IMR-90 (cell line): ENCODE data around the gene ZNF423. TPM values are rescaled to one million over a fixed set of nuclear protein-coding genes. Genes with fewer than 3 reads are reported as not detected.

Source experiments
- ATAC-seq: fragments of 200-7000 bp; cut with Tn5 transposase; 2 replicates; pipeline ENCODE4 v1.9.1; 2020; ENCODE audit warnings: low read depth, mild to moderate bottlenecking, moderate library complexity
- BruUV-seq: library from RNA; stranded (reverse); fragments of 400-500 nt; replicated peaks from 2 replicates; lab custom pipeline; 2021; lab: Mats Ljungman, UMichigan
- CTCF ChIA-PET: fragments of 300-600 bp; formaldehyde crosslinking; extraction: SDS; loops from one replicate; lab custom pipeline; 2021; ENCODE audit warnings: antibody characterized with exemption; lab: Yijun Ruan, JAX
- POLR2A ChIA-PET: fragments of 300-600 bp; sonication (Branson Sonifier 250); formaldehyde crosslinking; loops from one replicate; lab custom pipeline; 2022; ENCODE audit warnings: antibody characterized with exemption; ENCODE audit not compliant: unreplicated experiment; lab: Charles Lee
- DNase-seq: peaks from one replicate; pipeline ENCODE4 v3.0.0; 2013
- H2AFZ ChIP-seq: replicated peaks from 2 replicates; pipeline ENCODE3; 2013; ENCODE audit warnings: low read length, mild to moderate bottlenecking; ENCODE audit not compliant: poor library complexity
- H2AK5ac ChIP-seq: 2 replicates; pipeline ENCODE4 v1.6.1; 2013; ENCODE audit warnings: low read depth, low read length, inconsistent platforms
- H2AK9ac ChIP-seq: replicated peaks from 2 replicates; pipeline ENCODE3; 2013; ENCODE audit warnings: mild to moderate bottlenecking, low read depth, low read length, moderate library complexity; ENCODE audit not compliant: poor library complexity
- H2BK120ac ChIP-seq: 2 replicates; pipeline ENCODE4 v1.6.1; 2013; ENCODE audit warnings: low read depth, low read length, inconsistent platforms
- H2BK15ac ChIP-seq: 3 replicates; pipeline ENCODE4 v1.6.1; 2013; ENCODE audit warnings: low read depth, low read length, inconsistent platforms
- H2BK20ac ChIP-seq: 2 replicates; pipeline ENCODE4 v1.6.1; 2013; ENCODE audit warnings: low read depth, mild to moderate bottlenecking, inconsistent platforms, low read length, moderate library complexity
- H2BK5ac ChIP-seq: 2 replicates; pipeline ENCODE4 v1.6.1; 2013; ENCODE audit warnings: mild to moderate bottlenecking, low read depth, low read length, inconsistent platforms; ENCODE audit not compliant: poor library complexity, severe bottlenecking
- H3K14ac ChIP-seq: replicated peaks from 2 replicates; pipeline ENCODE4 v1.6.1; 2013; ENCODE audit warnings: low read depth, low read length, inconsistent platforms
- H3K18ac ChIP-seq: 2 replicates; pipeline ENCODE4 v1.6.1; 2013; ENCODE audit warnings: low read depth, low read length, control low read depth
- H3K23ac ChIP-seq: 2 replicates; pipeline ENCODE4 v1.6.1; 2013; ENCODE audit warnings: low read depth, low read length, inconsistent platforms
- H3K27ac ChIP-seq: 2 replicates; pipeline ENCODE4 v1.5.1; 2013; ENCODE audit warnings: mild to moderate bottlenecking, control low read depth, low read length; ENCODE audit not compliant: insufficient read depth
- H3K27me3 ChIP-seq: 2 replicates; pipeline ENCODE4 v1.6.1; 2013; ENCODE audit warnings: low read length; ENCODE audit not compliant: control insufficient read depth, insufficient read depth
- H3K36me3 ChIP-seq: 2 replicates; pipeline ENCODE4 v1.6.1; 2013; ENCODE audit warnings: low read length, mixed read lengths; ENCODE audit not compliant: control insufficient read depth, insufficient read depth
- H3K4ac ChIP-seq: 2 replicates; pipeline ENCODE4 v1.6.1; 2013; ENCODE audit warnings: low read depth, low read length, inconsistent platforms
- H3K4me1 ChIP-seq: 2 replicates; pipeline ENCODE4 v1.6.1; 2013; ENCODE audit warnings: low read length, mixed read lengths; ENCODE audit not compliant: control insufficient read depth, insufficient read depth
- H3K4me2 ChIP-seq: 2 replicates; pipeline ENCODE4 v1.6.1; 2013; ENCODE audit warnings: low read depth, mild to moderate bottlenecking, control low read depth, low read length, moderate library complexity
- H3K4me3 ChIP-seq: 2 replicates; pipeline ENCODE4 v1.5.1; 2013; ENCODE audit warnings: low read depth, mild to moderate bottlenecking, control low read depth, low read length, moderate library complexity; ENCODE audit not compliant: insufficient read depth
- H3K56ac ChIP-seq: 2 replicates; pipeline ENCODE4 v1.6.1; 2013; ENCODE audit warnings: low read length, inconsistent platforms; ENCODE audit not compliant: insufficient read depth; ENCODE audit errors: extremely low read depth
- H3K79me1 ChIP-seq, 2 experiments: 2 replicates each; pipeline ENCODE4 v1.6.1; 2013; ENCODE audit warnings: low read length in 2 of 2, inconsistent platforms in 1 of 2, low read depth in 1 of 2
- H3K9ac ChIP-seq: 2 replicates; pipeline ENCODE4 v1.6.1; 2013; ENCODE audit warnings: low read depth, low read length, control low read depth
- H3K9me1 ChIP-seq: 2 replicates; pipeline ENCODE4 v1.6.1; 2013; ENCODE audit warnings: low read length, inconsistent platforms; ENCODE audit not compliant: insufficient read depth
- H3K9me3 ChIP-seq: 2 replicates; pipeline ENCODE4 v1.6.1; 2013; ENCODE audit warnings: low read length; ENCODE audit not compliant: control insufficient read depth, insufficient read depth
- H4K20me1 ChIP-seq: 2 replicates; pipeline ENCODE4 v1.6.1; 2013; ENCODE audit warnings: low read length, inconsistent platforms; ENCODE audit not compliant: insufficient read depth
- H4K5ac ChIP-seq: 2 replicates; pipeline ENCODE4 v1.6.1; 2013; ENCODE audit warnings: mild to moderate bottlenecking, low read depth, low read length, control low read depth
- H4K8ac ChIP-seq, 2 experiments: 2 replicates each; pipeline ENCODE4 v1.6.1; 2013; ENCODE audit warnings: low read depth in 2 of 2, low read length in 2 of 2, control low read depth in 1 of 2, inconsistent platforms in 1 of 2
- H4K91ac ChIP-seq: 2 replicates; pipeline ENCODE4 v1.6.1; 2013; ENCODE audit warnings: low read depth, low read length, inconsistent platforms; ENCODE audit not compliant: insufficient read depth
- BHLHE40 ChIP-seq: fragments of 150-350 bp; IDR thresholded peaks from 2 replicates; pipeline ENCODE4 v1.6.1; 2016; ENCODE audit warnings: mild to moderate bottlenecking, low read depth, low read length
- CEBPB ChIP-seq: IDR thresholded peaks from 2 replicates; pipeline ENCODE4 v1.6.1; 2012; ENCODE audit warnings: low read depth, low read length, improper control_type of control experiment
- CHD1 ChIP-seq: IDR thresholded peaks from 2 replicates; pipeline ENCODE4 v1.6.1; 2012; ENCODE audit warnings: low read depth, low read length, improper control_type of control experiment
- FOS ChIP-seq: fragments of 150-350 bp; IDR thresholded peaks from 2 replicates; pipeline ENCODE4 v1.6.1; 2016; ENCODE audit warnings: low read depth, low read length
- MAFK ChIP-seq: IDR thresholded peaks from 2 replicates; pipeline ENCODE4 v1.6.1; 2012; ENCODE audit warnings: low read depth, low read length, improper control_type of control experiment
- MXI1 ChIP-seq: IDR thresholded peaks from 2 replicates; pipeline ENCODE4 v1.6.1; 2012; ENCODE audit warnings: low read depth, mild to moderate bottlenecking, low read length, moderate library complexity, borderline replicate concordance
- NFE2L2 ChIP-seq: fragments of 150-350 bp; IDR thresholded peaks from 2 replicates; pipeline ENCODE4 v1.6.1; 2016; ENCODE audit warnings: low read depth, mild to moderate bottlenecking, low read length
- POLR2A ChIP-seq: IDR thresholded peaks from 2 replicates; pipeline ENCODE4 v1.6.1; 2012; ENCODE audit warnings: mild to moderate bottlenecking, low read depth, low read length
- RAD21 ChIP-seq: IDR thresholded peaks from 2 replicates; pipeline ENCODE4 v1.6.1; 2012; ENCODE audit warnings: low read length, improper control_type of control experiment
- RCOR1 ChIP-seq: IDR thresholded peaks from 2 replicates; pipeline ENCODE4 v1.6.1; 2012; ENCODE audit warnings: mild to moderate bottlenecking, low read length, improper control_type of control experiment; ENCODE audit not compliant: insufficient replicate concordance
- RFX5 ChIP-seq: IDR thresholded peaks from 2 replicates; pipeline ENCODE4 v1.8.0; 2012; ENCODE audit warnings: low read depth, mild to moderate bottlenecking, low read length, moderate library complexity
- SMC3 ChIP-seq: fragments of 150-350 bp; IDR thresholded peaks from 2 replicates; pipeline ENCODE4 v1.6.1; 2016; ENCODE audit warnings: low read depth, mild to moderate bottlenecking, antibody characterized with exemption, low read length, moderate library complexity
- WGBS, 2 experiments: methylation state at CpG; one replicate each; pipeline versions ENCODE4 v1.1.5 to v1.1.7; 2013; ENCODE audit warnings: missing lambda C conversion rate in 2 of 2; ENCODE audit not compliant: insufficient read length in 1 of 2; ENCODE audit errors: extremely low coverage in 2 of 2; 5-methylcytosine and 5-hydroxymethylcytosine counted together
- dilution Hi-C: fragments of 300-500 bp; cut with HindIII; formaldehyde crosslinking; loops from one replicate; pipeline ENCODE4 v1.14.3; 2018; ENCODE audit warnings: low sequenced_read_pairs; ENCODE audit not compliant: unreplicated experiment
- in situ Hi-C: fragments of 300-500 bp; cut with MboI; formaldehyde crosslinking; loops from 3 replicates; pipeline ENCODE4 v1.14.3; 2019; ENCODE audit warnings: low sequenced_read_pairs, inconsistent platforms, mixed read lengths
- intact Hi-C: fragments of 100-400 bp; cut with micrococcal nuclease; formaldehyde crosslinking; loops from 2 replicates; pipeline ENCODE4 v1.10.0; 2022
- polyA plus RNA-seq, 3 experiments: library from polyadenylated mRNA; depleted of rRNA; stranded (reverse); fragments of >200 nt; gene quantifications; 2 replicates each; pipeline ENCODE4 v1.2.3, GENCODE V29; 2012; ENCODE audit warnings: low replicate concordance in 1 of 3
- total RNA-seq: library from RNA; depleted of rRNA; stranded (reverse); fragments of >200 nt; gene quantifications from 2 replicates; pipeline ENCODE4 v1.2.3, GENCODE V29; 2012
- TF ChIP-seq, protein P1 (sequence below): conservative IDR thresholded peaks from 2 replicates; pipeline ENCODE4 v1.5.1; 2012; ENCODE audit warnings: mild to moderate bottlenecking, low read depth, low read length, improper control_type of control experiment
- TF ChIP-seq, protein P2 (sequence below): fragments of 150-350 bp; IDR thresholded peaks from 2 replicates; pipeline ENCODE4 v1.6.1; 2017; ENCODE audit warnings: mild to moderate bottlenecking, antibody characterized with exemption, low read length, low read depth
- TF ChIP-seq, protein P3 (sequence below): fragments of 150-350 bp; IDR thresholded peaks from 2 replicates; pipeline ENCODE4 v1.6.1; 2016; ENCODE audit warnings: low read depth, mild to moderate bottlenecking, low read length, moderate library complexity, borderline replicate concordance

ZNF423 gene
- total and polyA plus RNA-seq, 2 of the 4 experiments (the other 2 are of a cell fraction), result under 0.01 to 0.10 TPM

DNA sequence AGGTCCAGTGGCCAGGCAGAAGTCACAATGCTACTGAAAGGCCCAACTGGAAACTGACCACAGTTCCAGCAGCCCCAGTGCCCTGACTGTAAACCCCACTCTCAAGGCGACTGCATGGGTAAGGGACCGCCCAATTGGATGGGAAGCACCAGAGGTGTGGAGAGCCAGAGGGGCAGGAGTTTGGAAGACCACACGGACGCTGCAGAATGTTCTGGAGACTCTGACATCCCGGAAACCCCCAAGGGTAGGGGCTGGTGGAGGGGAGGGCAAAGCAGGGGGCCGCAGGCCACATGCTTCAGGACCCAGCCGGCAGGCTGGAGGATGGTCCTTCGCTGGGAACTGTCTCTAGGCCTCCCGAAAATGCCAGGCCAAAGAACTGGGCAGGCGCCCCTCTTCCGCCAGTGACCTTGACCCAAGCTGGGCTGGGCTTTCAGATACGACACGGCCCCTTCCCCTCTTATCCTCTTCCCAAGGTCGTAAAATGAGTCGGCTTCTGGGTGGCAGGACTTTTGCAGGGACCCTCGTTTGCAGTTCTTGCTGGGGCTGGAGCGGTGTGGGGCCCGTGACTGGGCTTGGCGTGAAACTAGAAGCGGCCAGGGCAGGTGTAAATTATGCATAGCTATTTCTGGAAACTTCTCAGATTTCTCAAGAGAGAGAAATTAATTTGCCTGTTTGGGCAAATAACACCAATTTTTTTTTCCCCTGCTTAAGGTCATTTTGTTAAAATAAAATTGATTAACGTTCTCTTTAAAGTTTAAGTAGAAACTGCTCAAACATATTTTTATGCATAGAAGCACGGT, 372.1 kb downstream of the ZNF423 start:
- Histone ChIP-seq H3K14ac (no peak overlapping the region), H2AFZ (no peak overlapping the region), H2BK20ac (no peak overlapping the region), H3K4me3 (no peak overlapping the region), H4K5ac (no peak overlapping the region), H2AK9ac (no peak overlapping the region), H3K4me1 (no peaks in the 10 kb centered on the region), H2BK120ac (no peak overlapping the region), H2BK5ac (no peak overlapping the region), H2AK5ac (no peak overlapping the region), H3K36me3 (no peaks in the 10 kb centered on the region), H3K9me1 (no peaks in the 10 kb centered on the region), H3K9ac (no peak overlapping the region), H3K27me3 (no peaks in the 10 kb centered on the region; the same call in 1 of the 2 replicates), H3K4me2 (no peak overlapping the region), H3K23ac (no peak overlapping the region), H4K8ac (no peak overlapping the region), H2BK15ac (no peak overlapping the region), H3K18ac (no peak overlapping the region), H3K27ac (no peak overlapping the region), H3K9me3 (no peaks in the 10 kb centered on the region), H4K91ac (no peak overlapping the region), H3K4ac (no peak overlapping the region), H3K79me1 (no peaks in the 10 kb centered on the region), H4K20me1 (no peaks in the 10 kb centered on the region), H3K56ac (no peak overlapping the region)
- ATAC-seq (no peak), DNase-seq (no peak)
- CTCF ChIA-PET, result no interaction called here
- BruUV-seq, result no TSS peak
- intact Hi-C loops (no loop called here), in situ Hi-C loops (no loop called here), dilution Hi-C loops (no loop called here)
- WGBS, 2 experiments, result 67% methylated on average over 3 of the region's 22 CpGs; no CpG with 5 or more reads in 1 of the 2 experiments
- POLR2A ChIA-PET, result no interaction called here
- TF ChIP-seq BHLHE40 (no peak), CEBPB (no peak), RFX5 (no peak), FOS (no peak), MAFK (no peak), RCOR1 (no peak), SMC3 (no peak), NFE2L2 (no peak), CHD1 (no peak), POLR2A (no peak), MXI1 (no peak), RAD21 (no peak)
- TF ChIP-seq, protein P1, sequence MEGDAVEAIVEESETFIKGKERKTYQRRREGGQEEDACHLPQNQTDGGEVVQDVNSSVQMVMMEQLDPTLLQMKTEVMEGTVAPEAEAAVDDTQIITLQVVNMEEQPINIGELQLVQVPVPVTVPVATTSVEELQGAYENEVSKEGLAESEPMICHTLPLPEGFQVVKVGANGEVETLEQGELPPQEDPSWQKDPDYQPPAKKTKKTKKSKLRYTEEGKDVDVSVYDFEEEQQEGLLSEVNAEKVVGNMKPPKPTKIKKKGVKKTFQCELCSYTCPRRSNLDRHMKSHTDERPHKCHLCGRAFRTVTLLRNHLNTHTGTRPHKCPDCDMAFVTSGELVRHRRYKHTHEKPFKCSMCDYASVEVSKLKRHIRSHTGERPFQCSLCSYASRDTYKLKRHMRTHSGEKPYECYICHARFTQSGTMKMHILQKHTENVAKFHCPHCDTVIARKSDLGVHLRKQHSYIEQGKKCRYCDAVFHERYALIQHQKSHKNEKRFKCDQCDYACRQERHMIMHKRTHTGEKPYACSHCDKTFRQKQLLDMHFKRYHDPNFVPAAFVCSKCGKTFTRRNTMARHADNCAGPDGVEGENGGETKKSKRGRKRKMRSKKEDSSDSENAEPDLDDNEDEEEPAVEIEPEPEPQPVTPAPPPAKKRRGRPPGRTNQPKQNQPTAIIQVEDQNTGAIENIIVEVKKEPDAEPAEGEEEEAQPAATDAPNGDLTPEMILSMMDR, result no peak
- TF ChIP-seq, protein P2, sequence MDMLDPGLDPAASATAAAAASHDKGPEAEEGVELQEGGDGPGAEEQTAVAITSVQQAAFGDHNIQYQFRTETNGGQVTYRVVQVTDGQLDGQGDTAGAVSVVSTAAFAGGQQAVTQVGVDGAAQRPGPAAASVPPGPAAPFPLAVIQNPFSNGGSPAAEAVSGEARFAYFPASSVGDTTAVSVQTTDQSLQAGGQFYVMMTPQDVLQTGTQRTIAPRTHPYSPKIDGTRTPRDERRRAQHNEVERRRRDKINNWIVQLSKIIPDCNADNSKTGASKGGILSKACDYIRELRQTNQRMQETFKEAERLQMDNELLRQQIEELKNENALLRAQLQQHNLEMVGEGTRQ, result no peak
- TF ChIP-seq, protein P3, sequence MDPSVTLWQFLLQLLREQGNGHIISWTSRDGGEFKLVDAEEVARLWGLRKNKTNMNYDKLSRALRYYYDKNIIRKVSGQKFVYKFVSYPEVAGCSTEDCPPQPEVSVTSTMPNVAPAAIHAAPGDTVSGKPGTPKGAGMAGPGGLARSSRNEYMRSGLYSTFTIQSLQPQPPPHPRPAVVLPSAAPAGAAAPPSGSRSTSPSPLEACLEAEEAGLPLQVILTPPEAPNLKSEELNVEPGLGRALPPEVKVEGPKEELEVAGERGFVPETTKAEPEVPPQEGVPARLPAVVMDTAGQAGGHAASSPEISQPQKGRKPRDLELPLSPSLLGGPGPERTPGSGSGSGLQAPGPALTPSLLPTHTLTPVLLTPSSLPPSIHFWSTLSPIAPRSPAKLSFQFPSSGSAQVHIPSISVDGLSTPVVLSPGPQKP, result no peak
